PFSK-1 (cell line): ENCODE data around the gene KIAA0825.

Source experiments
- FOXP2 ChIP-seq: optimal IDR thresholded peaks from 2 replicates; pipeline ENCODE3; 2011; ENCODE audit warnings: borderline replicate concordance, control low read depth, inconsistent platforms; ENCODE audit not compliant: insufficient read depth; ENCODE audit errors: extremely low read length, extremely low read depth
- POLR2AphosphoS5 ChIP-seq: IDR thresholded peaks from 2 replicates; pipeline ENCODE4 v1.6.1; 2012; ENCODE audit warnings: low read depth, mild to moderate bottlenecking, control low read depth, low read length, moderate library complexity
- SIN3A ChIP-seq: IDR thresholded peaks from 2 replicates; pipeline ENCODE4 v1.6.1; 2012; ENCODE audit warnings: mild to moderate bottlenecking, low read length, moderate library complexity, borderline replicate concordance; ENCODE audit not compliant: insufficient read depth
- TAF1 ChIP-seq: IDR thresholded peaks from 2 replicates; pipeline ENCODE4 v1.6.1; 2012; ENCODE audit warnings: low read length, control low read depth, borderline replicate concordance; ENCODE audit not compliant: insufficient read depth
- TF ChIP-seq, protein P1 (sequence below), 2 experiments: IDR thresholded peaks; 2 replicates each; pipeline versions ENCODE4 v1.6.1 to v1.8.0; 2011 to 2012; ENCODE audit warnings: low read depth in 2 of 2, low read length in 2 of 2, control low read depth in 1 of 2, inconsistent platforms in 1 of 2, mild to moderate bottlenecking in 1 of 2, moderate library complexity in 1 of 2; ENCODE audit not compliant: insufficient read depth in 1 of 2

The KIAA0825 gene

DNA sequence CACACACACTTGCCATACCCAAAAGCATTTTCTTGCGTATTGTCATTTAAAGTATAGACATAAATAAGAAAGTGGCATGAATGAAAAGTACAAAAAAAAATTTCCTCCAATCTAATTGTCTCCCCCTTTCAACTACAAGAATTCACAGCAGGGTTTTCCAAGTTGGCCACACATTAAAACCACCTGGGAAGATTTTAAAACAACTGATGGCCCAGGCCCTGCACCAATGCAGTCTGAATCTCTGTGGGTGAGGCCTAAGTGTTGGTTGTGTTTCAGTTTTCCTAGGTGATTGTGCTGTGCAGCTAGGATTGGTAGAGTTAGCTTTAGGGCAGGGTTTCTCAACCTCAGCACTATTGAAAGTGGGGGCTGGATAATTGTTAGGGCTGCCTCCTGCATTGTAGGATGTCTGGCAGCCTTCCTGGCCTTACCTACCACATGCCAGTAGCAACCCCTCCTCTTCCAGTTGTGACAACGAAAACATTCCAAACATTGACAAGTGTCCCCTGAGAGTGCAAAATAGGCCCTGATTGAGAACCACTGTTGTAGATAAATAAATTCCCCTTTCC is 337.1 kb downstream of the KIAA0825 start:
- TF ChIP-seq SIN3A (no peak), POLR2AphosphoS5 (no peak), TAF1 (no peak), FOXP2 (no peak)
- TF ChIP-seq, protein P1, sequence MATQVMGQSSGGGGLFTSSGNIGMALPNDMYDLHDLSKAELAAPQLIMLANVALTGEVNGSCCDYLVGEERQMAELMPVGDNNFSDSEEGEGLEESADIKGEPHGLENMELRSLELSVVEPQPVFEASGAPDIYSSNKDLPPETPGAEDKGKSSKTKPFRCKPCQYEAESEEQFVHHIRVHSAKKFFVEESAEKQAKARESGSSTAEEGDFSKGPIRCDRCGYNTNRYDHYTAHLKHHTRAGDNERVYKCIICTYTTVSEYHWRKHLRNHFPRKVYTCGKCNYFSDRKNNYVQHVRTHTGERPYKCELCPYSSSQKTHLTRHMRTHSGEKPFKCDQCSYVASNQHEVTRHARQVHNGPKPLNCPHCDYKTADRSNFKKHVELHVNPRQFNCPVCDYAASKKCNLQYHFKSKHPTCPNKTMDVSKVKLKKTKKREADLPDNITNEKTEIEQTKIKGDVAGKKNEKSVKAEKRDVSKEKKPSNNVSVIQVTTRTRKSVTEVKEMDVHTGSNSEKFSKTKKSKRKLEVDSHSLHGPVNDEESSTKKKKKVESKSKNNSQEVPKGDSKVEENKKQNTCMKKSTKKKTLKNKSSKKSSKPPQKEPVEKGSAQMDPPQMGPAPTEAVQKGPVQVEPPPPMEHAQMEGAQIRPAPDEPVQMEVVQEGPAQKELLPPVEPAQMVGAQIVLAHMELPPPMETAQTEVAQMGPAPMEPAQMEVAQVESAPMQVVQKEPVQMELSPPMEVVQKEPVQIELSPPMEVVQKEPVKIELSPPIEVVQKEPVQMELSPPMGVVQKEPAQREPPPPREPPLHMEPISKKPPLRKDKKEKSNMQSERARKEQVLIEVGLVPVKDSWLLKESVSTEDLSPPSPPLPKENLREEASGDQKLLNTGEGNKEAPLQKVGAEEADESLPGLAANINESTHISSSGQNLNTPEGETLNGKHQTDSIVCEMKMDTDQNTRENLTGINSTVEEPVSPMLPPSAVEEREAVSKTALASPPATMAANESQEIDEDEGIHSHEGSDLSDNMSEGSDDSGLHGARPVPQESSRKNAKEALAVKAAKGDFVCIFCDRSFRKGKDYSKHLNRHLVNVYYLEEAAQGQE (IDR thresholded peaks at IDR 0.05; ENCODE audit: insufficient read depth in 1 of 2, low read depth in 2 of 2, low read length in 2 of 2), result no peak

DNA sequence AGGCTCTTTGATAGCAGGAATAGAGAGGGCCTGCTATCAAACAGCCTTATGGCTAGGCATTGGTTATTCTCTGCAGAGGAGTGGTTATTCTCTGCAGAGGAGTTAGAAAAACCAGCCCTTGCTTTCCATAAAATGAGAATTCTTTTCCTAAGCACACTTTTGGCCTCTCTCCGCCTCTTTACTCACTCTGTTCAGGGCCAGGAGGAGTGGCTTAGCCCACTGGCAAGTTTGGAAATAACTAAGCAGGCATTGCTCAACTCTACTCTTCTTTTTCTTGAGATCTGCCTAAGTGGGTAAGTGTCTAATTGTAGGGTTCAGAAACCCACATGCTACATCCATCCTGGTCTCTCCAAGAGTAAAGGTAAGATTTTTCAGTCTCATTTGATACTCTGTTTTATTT is 341.7 kb downstream of the KIAA0825 start:
- TF ChIP-seq, protein P1 (IDR thresholded peaks at IDR 0.05; ENCODE audit: insufficient read depth in 1 of 2, low read depth in 2 of 2, low read length in 2 of 2), result no peak
- TF ChIP-seq SIN3A, result no peak
- TF ChIP-seq FOXP2, result no peak
- no peak for TF ChIP-seq TAF1
- TF ChIP-seq POLR2AphosphoS5, result no peak

- no peak for TF ChIP-seq FOXP2
Observed at GRCh38 chr5:94276048-94276447, 342.4 kb downstream of the KIAA0825 start.

DNA sequence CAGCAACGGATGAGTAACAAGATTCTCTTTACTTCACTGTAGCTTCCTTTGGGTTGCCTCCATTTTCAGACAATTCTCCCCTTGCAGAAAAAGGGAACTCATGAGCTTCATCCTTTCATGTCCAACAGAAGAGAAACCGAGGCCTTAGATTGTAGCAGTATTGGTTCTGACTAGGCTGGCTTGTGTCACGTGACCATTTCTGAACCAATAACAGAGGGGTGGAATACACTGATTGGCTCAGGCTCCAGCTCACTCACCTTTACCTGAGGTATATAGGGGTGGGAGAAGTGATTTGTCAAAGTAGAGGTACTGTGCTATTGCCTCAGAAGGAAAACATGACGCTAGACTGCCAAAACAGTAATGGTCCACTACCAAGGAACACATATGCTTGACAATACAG is 343.7 kb downstream of the KIAA0825 start:
- TF ChIP-seq TAF1 (no peak), FOXP2 (no peak), POLR2AphosphoS5 (no peak), SIN3A (no peak)
- TF ChIP-seq, protein P1 (IDR thresholded peaks at IDR 0.05; ENCODE audit: insufficient read depth in 1 of 2, low read depth in 2 of 2, low read length in 2 of 2), result no peak

GRCh38 chr5:94268226-94268625 is 350.2 kb downstream of the KIAA0825 start:
- TF ChIP-seq SIN3A (no peak), POLR2AphosphoS5 (no peak), FOXP2 (no peak), TAF1 (no peak)
- TF ChIP-seq, protein P1 (IDR thresholded peaks at IDR 0.05; ENCODE audit: insufficient read depth in 1 of 2, low read depth in 2 of 2, low read length in 2 of 2), result no peak
